Measurements from ENCODE around the gene MOGAT2. TPM values are rescaled to one million over a fixed set of nuclear protein-coding genes. Genes with fewer than 3 reads are reported as not detected.

The MOGAT2 gene
- total RNA-seq, 1 donor from 2014 or later, result not detected

DNA sequence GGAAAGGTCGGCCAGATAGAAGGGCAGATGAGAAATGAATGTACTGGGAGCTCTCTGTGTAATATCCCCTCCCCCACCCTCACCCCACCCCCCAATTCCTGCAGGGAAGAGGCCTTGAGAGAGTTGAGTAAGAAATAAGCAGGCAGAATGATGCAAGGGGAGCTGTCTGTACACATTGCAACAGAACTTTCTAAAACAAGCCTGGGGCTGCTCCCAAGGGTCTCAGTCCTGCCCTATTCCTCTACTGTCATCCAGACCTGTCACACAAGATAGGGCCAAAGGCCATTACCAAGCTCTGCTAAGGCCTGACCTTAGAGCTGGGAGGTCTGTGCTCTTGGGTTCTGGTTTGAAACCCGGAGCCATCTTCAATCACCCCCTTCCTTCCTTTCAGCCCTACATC, 45.2 kb downstream of the MOGAT2 start:
- TF ChIP-seq, protein P1, sequence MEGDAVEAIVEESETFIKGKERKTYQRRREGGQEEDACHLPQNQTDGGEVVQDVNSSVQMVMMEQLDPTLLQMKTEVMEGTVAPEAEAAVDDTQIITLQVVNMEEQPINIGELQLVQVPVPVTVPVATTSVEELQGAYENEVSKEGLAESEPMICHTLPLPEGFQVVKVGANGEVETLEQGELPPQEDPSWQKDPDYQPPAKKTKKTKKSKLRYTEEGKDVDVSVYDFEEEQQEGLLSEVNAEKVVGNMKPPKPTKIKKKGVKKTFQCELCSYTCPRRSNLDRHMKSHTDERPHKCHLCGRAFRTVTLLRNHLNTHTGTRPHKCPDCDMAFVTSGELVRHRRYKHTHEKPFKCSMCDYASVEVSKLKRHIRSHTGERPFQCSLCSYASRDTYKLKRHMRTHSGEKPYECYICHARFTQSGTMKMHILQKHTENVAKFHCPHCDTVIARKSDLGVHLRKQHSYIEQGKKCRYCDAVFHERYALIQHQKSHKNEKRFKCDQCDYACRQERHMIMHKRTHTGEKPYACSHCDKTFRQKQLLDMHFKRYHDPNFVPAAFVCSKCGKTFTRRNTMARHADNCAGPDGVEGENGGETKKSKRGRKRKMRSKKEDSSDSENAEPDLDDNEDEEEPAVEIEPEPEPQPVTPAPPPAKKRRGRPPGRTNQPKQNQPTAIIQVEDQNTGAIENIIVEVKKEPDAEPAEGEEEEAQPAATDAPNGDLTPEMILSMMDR (IDR thresholded peaks at IDR 0.05), result no peak
- H3K4me1 Mint-ChIP-seq (ENCODE audit: low read depth), result peaks cover 14% of the 10 kb centered on the region
- no peaks in the 10 kb centered on the region for H3K36me3 Mint-ChIP-seq (ENCODE audit: low read depth)
- no peak overlapping the region for H3K4me3 Mint-ChIP-seq (ENCODE audit: unreplicated experiment)
- peaks cover 7% of the 10 kb centered on the region for H3K27me3 Mint-ChIP-seq (ENCODE audit: low read depth)
- no peak overlapping the region for H3K27ac Mint-ChIP-seq (ENCODE audit: unreplicated experiment)
- DNase-seq (ENCODE audit: low spot score), result no peak
- H3K9me3 Mint-ChIP-seq (ENCODE audit: low read depth), result no peaks in the 10 kb centered on the region

DNA sequence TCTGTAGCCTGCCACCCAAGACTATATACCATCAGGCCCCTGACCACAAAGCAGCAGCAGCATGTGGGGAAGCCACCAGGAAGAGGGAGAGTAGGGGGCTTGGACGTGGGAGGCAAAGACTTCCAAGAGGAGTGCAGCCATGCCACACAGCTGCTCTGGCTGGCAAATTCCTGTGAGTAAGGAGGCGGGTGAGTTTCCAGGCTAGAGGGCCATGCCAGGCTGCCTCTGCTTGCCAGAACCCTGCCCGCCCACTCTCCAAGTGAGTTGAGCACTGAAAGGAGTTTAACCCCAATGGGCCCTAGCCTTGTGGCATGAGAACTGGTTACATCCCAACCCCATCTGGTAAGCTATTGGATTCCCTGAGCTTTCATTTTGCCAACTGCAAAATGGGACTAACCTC, 46.2 kb downstream of the MOGAT2 start:
- H3K4me1 Mint-ChIP-seq (ENCODE audit: low read depth), result peaks cover 18% of the 10 kb centered on the region
- TF ChIP-seq, protein P1 (IDR thresholded peaks at IDR 0.05), result no peak
- peaks cover 7% of the 10 kb centered on the region for H3K27me3 Mint-ChIP-seq (ENCODE audit: low read depth)
- H3K9me3 Mint-ChIP-seq (ENCODE audit: low read depth), result no peaks in the 10 kb centered on the region
- H3K36me3 Mint-ChIP-seq (ENCODE audit: low read depth), result no peaks in the 10 kb centered on the region
- DNase-seq (ENCODE audit: low spot score), result no peak
- H3K27ac Mint-ChIP-seq (ENCODE audit: unreplicated experiment), result no peak overlapping the region
- no peak overlapping the region for H3K4me3 Mint-ChIP-seq (ENCODE audit: unreplicated experiment)

DNA sequence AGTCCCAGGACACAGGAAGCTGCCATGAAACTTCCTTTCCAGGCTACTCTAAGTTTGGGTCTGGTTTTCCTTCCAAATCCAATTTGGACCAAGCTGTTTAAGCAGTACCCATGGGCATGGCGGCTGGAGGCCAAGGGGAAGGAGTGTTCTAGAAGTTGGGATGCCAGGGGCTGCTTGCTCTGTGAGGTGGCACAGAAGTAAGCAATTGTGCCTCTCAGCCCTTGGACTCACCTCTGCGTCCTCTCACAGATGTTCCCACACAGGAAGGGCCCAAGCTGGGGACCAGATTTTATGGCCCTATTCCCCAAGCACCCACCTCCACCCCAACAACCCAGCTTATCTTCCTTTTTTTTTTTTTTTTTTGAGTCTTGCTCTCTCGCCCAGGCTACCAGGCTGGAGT, 47.5 kb downstream of the MOGAT2 start:
- TF ChIP-seq, protein P1 (IDR thresholded peaks at IDR 0.05), result no peak
- Mint-ChIP-seq H3K4me1 (ENCODE audit: low read depth) (peaks cover 22% of the 10 kb centered on the region), H3K27ac (ENCODE audit: unreplicated experiment) (no peak overlapping the region), H3K27me3 (ENCODE audit: low read depth) (peaks cover 18% of the 10 kb centered on the region), H3K9me3 (ENCODE audit: low read depth) (no peaks in the 10 kb centered on the region), H3K4me3 (ENCODE audit: unreplicated experiment) (no peak overlapping the region), H3K36me3 (ENCODE audit: low read depth) (no peaks in the 10 kb centered on the region)
- no peak for DNase-seq (ENCODE audit: low spot score)

DNA sequence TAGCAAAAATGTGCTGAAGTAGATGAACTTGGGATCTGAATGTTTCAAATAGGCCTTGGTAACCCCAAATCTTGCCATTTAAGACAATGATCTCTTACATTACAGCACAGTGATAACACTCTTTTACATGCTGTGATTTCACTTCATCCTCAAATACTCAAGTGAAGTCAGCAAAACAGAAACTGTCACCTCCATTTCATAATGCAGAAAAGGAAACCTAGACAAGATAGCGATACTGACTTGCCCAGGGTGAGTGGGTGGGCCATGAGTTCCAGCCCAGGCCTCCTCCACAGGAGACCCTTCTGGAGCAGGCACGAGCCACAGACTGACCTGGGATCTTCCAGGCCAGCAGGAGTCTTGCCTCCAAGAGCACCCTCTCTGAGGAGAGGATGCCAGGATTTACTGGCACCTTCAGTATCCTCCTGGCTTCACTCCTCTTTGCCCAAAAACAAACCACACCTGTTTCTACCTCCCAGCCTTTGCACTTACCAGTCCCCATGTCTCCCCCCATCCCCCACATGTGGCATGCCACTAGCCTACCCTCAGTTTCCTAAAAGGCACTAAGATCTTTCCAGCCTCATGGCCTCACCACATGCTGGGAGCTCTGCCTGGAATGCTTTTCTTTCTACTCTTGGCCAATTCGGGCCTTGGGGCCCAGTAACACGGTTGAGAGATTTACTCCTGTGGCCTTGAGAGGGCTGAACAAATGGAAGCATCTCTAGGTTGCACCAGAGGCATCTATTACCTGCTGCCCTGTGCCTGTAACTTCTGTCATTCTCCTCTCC, 49.0 kb downstream of the MOGAT2 start:
- Mint-ChIP-seq H3K36me3 (ENCODE audit: low read depth) (no peaks in the 10 kb centered on the region), H3K27ac (ENCODE audit: unreplicated experiment) (no peak overlapping the region), H3K9me3 (ENCODE audit: low read depth) (no peaks in the 10 kb centered on the region), H3K4me1 (ENCODE audit: low read depth) (peaks cover 22% of the 10 kb centered on the region), H3K4me3 (ENCODE audit: unreplicated experiment) (no peak overlapping the region), H3K27me3 (ENCODE audit: low read depth) (peaks cover 29% of the 10 kb centered on the region)
- TF ChIP-seq, protein P1 (IDR thresholded peaks at IDR 0.05), result no peak
- no peak for DNase-seq (ENCODE audit: low spot score)

DNA sequence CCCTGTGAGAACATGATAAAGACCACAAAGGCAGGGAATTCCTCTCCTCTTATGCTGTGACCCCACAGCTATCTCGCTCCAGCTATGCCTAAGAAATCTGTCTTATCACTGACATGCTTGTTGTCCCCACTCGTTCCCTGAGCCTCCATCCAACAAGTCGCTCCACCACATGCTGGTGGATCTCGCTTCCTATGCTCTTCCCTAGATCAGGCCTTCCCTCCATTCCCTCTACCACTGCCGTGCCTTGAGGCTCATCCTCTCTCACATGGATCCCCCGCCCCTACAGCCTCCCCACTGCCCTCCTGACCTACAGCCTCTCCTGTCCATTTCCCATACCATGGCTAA, 49.6 kb downstream of the MOGAT2 start:
- Mint-ChIP-seq H3K27me3 (ENCODE audit: low read depth) (peaks cover 31% of the 10 kb centered on the region), H3K9me3 (ENCODE audit: low read depth) (no peaks in the 10 kb centered on the region)

More for the DNA sequence above, 49.6 kb downstream of the MOGAT2 start:
- TF ChIP-seq, protein P1 (IDR thresholded peaks at IDR 0.05), result no peak
- DNase-seq (ENCODE audit: low spot score), result no peak
- no peak overlapping the region for H3K4me3 Mint-ChIP-seq (ENCODE audit: unreplicated experiment)
- H3K27ac Mint-ChIP-seq (ENCODE audit: unreplicated experiment), result no peak overlapping the region
- peaks cover 22% of the 10 kb centered on the region for H3K4me1 Mint-ChIP-seq (ENCODE audit: low read depth)
- no peaks in the 10 kb centered on the region for H3K36me3 Mint-ChIP-seq (ENCODE audit: low read depth)

All from chondrocyte (in vitro differentiated cells).